ENCODE data around the gene CDK13.

Gene CDK13

GRCh38 chr7:40148671-40149070 lies 198.6 kb downstream of the CDK13 start:
- no peak for DNase-seq (ENCODE audit: low read depth)
